Erythroblast (primary cell): Measurements from ENCODE around the gene SLC25A6.

ENCODE experiments used
- GATA1 ChIP-seq: IDR thresholded peaks from 2 replicates; pipeline ENCODE4 v1.6.1; 2011; ENCODE audit warnings: low read depth, mild to moderate bottlenecking, control low read depth, low read length, moderate library complexity
- POLR2A ChIP-seq: IDR thresholded peaks from 2 replicates; pipeline ENCODE4 v1.6.1; 2011; ENCODE audit warnings: mild to moderate bottlenecking, low read length

DNA sequence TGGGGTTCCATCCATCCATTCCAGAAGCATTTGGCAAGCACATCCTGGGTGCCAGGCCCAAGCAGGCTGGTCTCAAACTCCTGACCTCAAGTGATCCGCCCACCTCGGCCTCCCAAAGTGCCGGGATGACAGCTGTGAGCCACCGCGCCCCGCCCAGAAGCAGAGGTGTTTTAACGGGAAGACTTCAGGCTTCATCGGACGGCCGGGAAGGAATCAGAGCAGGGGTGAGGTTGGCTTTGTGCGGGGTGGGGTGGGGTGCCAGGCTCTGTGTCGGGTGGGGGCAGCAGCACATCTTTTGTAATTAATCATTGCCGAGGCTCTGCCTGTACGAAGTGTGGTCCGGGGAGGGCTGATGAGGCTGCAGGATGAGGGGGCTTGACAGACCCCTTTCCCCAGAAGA, 5.1 kb upstream of the SLC25A6 start:
- no peak for TF ChIP-seq POLR2A
- no peak for TF ChIP-seq GATA1
